NCI-H510A treated with DMSO at 0.1 percent for 48 hours (cell line): ENCODE results near the gene SLC39A7.
A peak's percentile ranks its signal among the peaks of the same experiment; 100 is the strongest.

Experiments
- DNase-seq: peaks from one replicate; lab custom pipeline; 2025; lab: John Stamatoyannopoulos, UW

SLC39A7 gene

GRCh38 chr6:33236852-33237251, 36.2 kb downstream of the SLC39A7 start:
- no peak for DNase-seq

- no peak for DNase-seq
Observed at GRCh38 chr6:33237741-33238140, 37.1 kb downstream of the SLC39A7 start.

- no peak for DNase-seq
Observed at GRCh38 chr6:33241968-33242367, 41.3 kb downstream of the SLC39A7 start.

GRCh38 chr6:33243476-33243875, 42.8 kb downstream of the SLC39A7 start:
- no peak for DNase-seq

- DNase-seq, result peak; percentile 95
Observed at GRCh38 chr6:33247977-33248642, 47.4 kb downstream of the SLC39A7 start.

- no peak for DNase-seq
Observed at GRCh38 chr6:33248643-33248931, 47.9 kb downstream of the SLC39A7 start.

GRCh38 chr6:33248932-33249731, 48.5 kb downstream of the SLC39A7 start:
- DNase-seq, result peak; percentile 99

GRCh38 chr6:33249732-33250630, 49.3 kb downstream of the SLC39A7 start:
- no peak for DNase-seq

GRCh38 chr6:33250731-33251130, 50.1 kb downstream of the SLC39A7 start:
- no peak for DNase-seq

- no peak for DNase-seq
Observed at GRCh38 chr6:33251395-33252012, 50.8 kb downstream of the SLC39A7 start.

GRCh38 chr6:33252759-33253158, 52.1 kb downstream of the SLC39A7 start:
- no peak for DNase-seq
